ENCODE data around the gene IDI1.

GRCh38 chr10:992871-993270 is 56.0 kb downstream of the IDI1 start:
- no peak for TF ChIP-seq POLR2A (IDR thresholded peaks at IDR 0.05)
- no peak for TF ChIP-seq CTCF (IDR thresholded peaks at IDR 0.05)
